OCI-LY7 (cell line): Measurements from ENCODE around the gene PDLIM3. TPM values are rescaled to one million over a fixed set of nuclear protein-coding genes. Genes with fewer than 3 reads are reported as not detected.

Source experiments
- BruUV-seq: library from RNA; stranded (reverse); fragments of 400-500 nt; replicated peaks from 2 replicates; lab custom pipeline; 2021; lab: Mats Ljungman, UMichigan
- CTCF ChIA-PET: fragments of 300-600 bp; sonication (Branson Sonifier 250); formaldehyde crosslinking; loops from one replicate; lab custom pipeline; 2022; ENCODE audit warnings: antibody characterized with exemption; ENCODE audit not compliant: unreplicated experiment; lab: Charles Lee
- POLR2A ChIA-PET: fragments of 300-600 bp; sonication (Branson Sonifier 250); formaldehyde crosslinking; loops from one replicate; lab custom pipeline; 2022; ENCODE audit warnings: antibody characterized with exemption; lab: Charles Lee
- DNase-seq: peaks from one replicate; pipeline ENCODE4 v3.0.0-alpha.2; 2015; ENCODE audit warnings: low spot score
- H2AFZ ChIP-seq: fragments of 200-600 bp; sonication (generic), shearing (Covaris generic); 2 replicates; pipeline ENCODE4 v1.6.1; 2014; ENCODE audit warnings: mild to moderate bottlenecking, antibody characterized with exemption, low read length, moderate library complexity
- H3K27ac ChIP-seq: fragments of 200-600 bp; sonication (generic); 2 replicates; pipeline ENCODE4 v1.5.1; 2014; ENCODE audit warnings: mixed run types, low read depth, mild to moderate bottlenecking, moderate library complexity, low read length, inconsistent platforms; ENCODE audit not compliant: poor library complexity, severe bottlenecking
- H3K36me3 ChIP-seq: fragments of 200-600 bp; sonication (generic); 2 replicates; pipeline ENCODE4 v1.6.1; 2014; ENCODE audit warnings: mild to moderate bottlenecking, antibody characterized with exemption, low read length, moderate library complexity, mixed read lengths; ENCODE audit not compliant: insufficient read depth
- H3K4me1 ChIP-seq: fragments of 200-600 bp; sonication (generic); 2 replicates; pipeline ENCODE4 v1.5.1; 2014; ENCODE audit warnings: mild to moderate bottlenecking, low read length; ENCODE audit not compliant: insufficient read depth, poor library complexity, severe bottlenecking
- H3K4me2 ChIP-seq: fragments of 200-600 bp; sonication (generic); 2 replicates; pipeline ENCODE4 v1.6.1; 2014; ENCODE audit warnings: mild to moderate bottlenecking, low read length
- H3K4me3 ChIP-seq: fragments of 200-600 bp; sonication (generic); 2 replicates; pipeline ENCODE4 v1.5.1; 2014; ENCODE audit warnings: mild to moderate bottlenecking, low read depth, low read length; ENCODE audit not compliant: poor library complexity, severe bottlenecking
- H3K79me2 ChIP-seq: fragments of 200-600 bp; sonication (generic); 2 replicates; pipeline ENCODE4 v1.6.1; 2016; ENCODE audit warnings: low read depth, mild to moderate bottlenecking, low read length, moderate library complexity, mixed read lengths; ENCODE audit not compliant: insufficient read depth
- H3K9me2 ChIP-seq: fragments of 200-600 bp; sonication (generic); 2 replicates; pipeline ENCODE4 v1.6.1; 2016; ENCODE audit warnings: mild to moderate bottlenecking, low read length, mixed read lengths; ENCODE audit not compliant: insufficient read depth
- H3K9me3 ChIP-seq: fragments of 200-600 bp; sonication (generic); 2 replicates; pipeline ENCODE4 v1.6.1; 2014; ENCODE audit warnings: mild to moderate bottlenecking, mixed run types, low read length, mixed read lengths
- H4K20me1 ChIP-seq: fragments of 200-600 bp; sonication (generic); 2 replicates; pipeline ENCODE4 v1.6.1; 2014; ENCODE audit warnings: mild to moderate bottlenecking, antibody characterized with exemption, low read length, moderate library complexity, mixed read lengths; ENCODE audit not compliant: insufficient read depth
- EZH2phosphoT487 ChIP-seq: fragments of 200-600 bp; sonication (generic); IDR thresholded peaks from 2 replicates; pipeline ENCODE4 v1.6.1; 2018; ENCODE audit warnings: low read depth, borderline replicate concordance, mild to moderate bottlenecking, mixed run types, antibody characterized with exemption, low read length, moderate library complexity, mixed read lengths
- intact Hi-C: fragments of 100-400 bp; cut with micrococcal nuclease; formaldehyde crosslinking; loops from one replicate; pipeline ENCODE4 v1.10.0; 2022; ENCODE audit not compliant: unreplicated experiment
- total RNA-seq, 2 experiments: library from RNA; depleted of rRNA in 1 of 2; stranded (reverse); fragments of >200 nt in 1 of 2; shearing (Covaris generic) in 1 of 2; gene quantifications; 2 replicates each; pipeline ENCODE4 v1.2.3, GENCODE V29; 2014 to 2022
- TF ChIP-seq, protein P1 (sequence below): fragments of 200-600 bp; sonication (generic); conservative IDR thresholded peaks from 2 replicates; pipeline ENCODE4 v1.5.1; 2014; ENCODE audit warnings: mild to moderate bottlenecking, antibody characterized with exemption, low read length, moderate library complexity, mixed read lengths

Gene PDLIM3
- total RNA-seq, 2 experiments from 2014 or later = 0.03 TPM; not detected in 1

DNA sequence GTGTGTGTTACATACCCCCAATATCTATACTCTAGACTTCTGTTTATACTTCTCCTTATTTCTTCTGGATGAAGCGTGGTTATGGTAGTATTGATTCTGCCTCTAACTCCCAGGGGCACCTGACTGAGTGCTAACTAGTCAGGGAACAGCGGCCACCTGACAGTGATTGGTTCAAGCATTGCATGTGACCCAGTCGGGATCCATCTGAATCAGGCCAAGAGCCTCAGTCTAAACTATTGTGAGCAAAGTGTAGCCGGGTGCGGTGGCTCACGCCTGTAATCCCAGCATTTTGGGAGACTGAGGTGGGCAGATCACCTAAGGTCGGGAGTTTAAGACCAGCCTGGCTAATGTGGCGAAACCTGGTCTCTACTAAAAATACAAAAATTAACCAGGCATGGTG lies 73.7 kb downstream of the PDLIM3 start:
- ChIA-PET CTCF (no interaction called here), POLR2A (interaction anchor here (0.6 to 1.2 kb wide), 2 partner anchors 37 to 612 kb away, joined by 3 read pairs; no protein-coding TSS in a partner anchor)
- Histone ChIP-seq H3K4me3 (no peak overlapping the region), H3K9me3 (no peaks in the 10 kb centered on the region), H3K9me2 (no peaks in the 10 kb centered on the region), H4K20me1 (no peaks in the 10 kb centered on the region), H3K4me1 (peaks cover 5% of the 10 kb centered on the region), H3K36me3 (no peaks in the 10 kb centered on the region), H2AFZ (no peak overlapping the region), H3K4me2 (no peak overlapping the region), H3K27ac (no peak overlapping the region), H3K79me2 (no peaks in the 10 kb centered on the region)
- DNase-seq = no peak
- BruUV-seq = no TSS peak
- intact Hi-C loops = no loop called here
- TF ChIP-seq, protein P1, sequence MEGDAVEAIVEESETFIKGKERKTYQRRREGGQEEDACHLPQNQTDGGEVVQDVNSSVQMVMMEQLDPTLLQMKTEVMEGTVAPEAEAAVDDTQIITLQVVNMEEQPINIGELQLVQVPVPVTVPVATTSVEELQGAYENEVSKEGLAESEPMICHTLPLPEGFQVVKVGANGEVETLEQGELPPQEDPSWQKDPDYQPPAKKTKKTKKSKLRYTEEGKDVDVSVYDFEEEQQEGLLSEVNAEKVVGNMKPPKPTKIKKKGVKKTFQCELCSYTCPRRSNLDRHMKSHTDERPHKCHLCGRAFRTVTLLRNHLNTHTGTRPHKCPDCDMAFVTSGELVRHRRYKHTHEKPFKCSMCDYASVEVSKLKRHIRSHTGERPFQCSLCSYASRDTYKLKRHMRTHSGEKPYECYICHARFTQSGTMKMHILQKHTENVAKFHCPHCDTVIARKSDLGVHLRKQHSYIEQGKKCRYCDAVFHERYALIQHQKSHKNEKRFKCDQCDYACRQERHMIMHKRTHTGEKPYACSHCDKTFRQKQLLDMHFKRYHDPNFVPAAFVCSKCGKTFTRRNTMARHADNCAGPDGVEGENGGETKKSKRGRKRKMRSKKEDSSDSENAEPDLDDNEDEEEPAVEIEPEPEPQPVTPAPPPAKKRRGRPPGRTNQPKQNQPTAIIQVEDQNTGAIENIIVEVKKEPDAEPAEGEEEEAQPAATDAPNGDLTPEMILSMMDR = no peak
- no peak for TF ChIP-seq EZH2phosphoT487

DNA sequence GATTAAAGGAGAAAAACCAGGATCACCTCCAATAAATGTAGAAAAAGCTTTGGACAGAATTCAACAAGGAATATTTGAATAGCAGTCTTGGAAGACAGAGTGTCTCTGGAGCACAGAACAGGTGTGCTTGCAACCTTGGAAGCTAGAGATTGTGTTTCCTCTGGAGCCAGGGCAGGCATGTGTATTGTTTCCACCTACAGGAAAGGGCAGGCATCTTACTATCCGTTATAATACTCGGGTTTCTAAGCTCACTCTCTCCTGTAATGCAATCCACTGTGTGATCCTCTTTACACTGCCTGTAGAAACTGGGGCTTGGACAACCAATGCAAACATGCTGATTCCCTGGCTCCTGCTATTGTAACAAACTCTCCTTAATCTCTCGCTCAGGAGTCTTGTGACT lies 78.2 kb downstream of the PDLIM3 start:
- POLR2A ChIA-PET = interaction anchor here (1.0 to 1.5 kb wide), 2 partner anchors 9 to 33 kb away, joined by 3 read pairs; no protein-coding TSS in a partner anchor
- DNase-seq = no peak
- no peaks in the 10 kb centered on the region for H3K9me2 ChIP-seq

DNA sequence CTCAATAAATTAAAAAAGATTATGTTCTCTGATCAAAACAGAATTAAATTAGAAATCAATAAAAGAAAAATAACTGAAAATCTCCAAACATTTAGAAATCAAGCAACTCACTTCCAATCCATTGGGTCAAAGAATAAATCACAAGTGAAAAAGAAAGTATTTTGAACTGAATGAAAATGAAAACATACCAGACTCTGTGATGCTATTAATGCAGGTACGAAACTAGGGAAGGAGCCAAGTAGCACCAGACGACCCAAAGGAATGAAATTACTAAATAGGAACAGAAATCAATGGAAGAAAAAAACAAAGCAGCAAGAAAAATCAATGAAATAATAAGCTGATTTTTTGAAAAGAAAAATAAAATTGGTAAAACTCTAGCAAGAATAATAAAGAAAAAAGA lies 79.2 kb downstream of the PDLIM3 start:
- no peaks in the 10 kb centered on the region for H4K20me1 ChIP-seq
- no peaks in the 10 kb centered on the region for H3K79me2 ChIP-seq
- TF ChIP-seq, protein P1 = no peak
- no peak for TF ChIP-seq EZH2phosphoT487
- H3K27ac ChIP-seq = no peak overlapping the region
- H3K36me3 ChIP-seq = no peaks in the 10 kb centered on the region
- H3K9me2 ChIP-seq = no peaks in the 10 kb centered on the region
- no peak for DNase-seq
- no peak overlapping the region for H3K4me2 ChIP-seq
- H3K4me1 ChIP-seq = no peaks in the 10 kb centered on the region
- ChIA-PET CTCF (no interaction called here), POLR2A (no interaction called here)
- no peak overlapping the region for H3K4me3 ChIP-seq
- H3K9me3 ChIP-seq = no peaks in the 10 kb centered on the region
- no peak overlapping the region for H2AFZ ChIP-seq
- intact Hi-C loops = no loop called here
- no TSS peak for BruUV-seq

More for the DNA sequence above, 78.2 kb downstream of the PDLIM3 start:
- H3K79me2 ChIP-seq = no peaks in the 10 kb centered on the region
- no peaks in the 10 kb centered on the region for H3K36me3 ChIP-seq
- no peaks in the 10 kb centered on the region for H3K9me3 ChIP-seq
- intact Hi-C loops = no loop called here
- H3K4me3 ChIP-seq = no peak overlapping the region
- no peak overlapping the region for H2AFZ ChIP-seq
- no peaks in the 10 kb centered on the region for H4K20me1 ChIP-seq
- no peak for TF ChIP-seq EZH2phosphoT487
- TF ChIP-seq, protein P1 = no peak
- CTCF ChIA-PET = no interaction called here
- H3K4me1 ChIP-seq = no peaks in the 10 kb centered on the region
- no peak overlapping the region for H3K4me2 ChIP-seq
- BruUV-seq = no TSS peak
- no peak overlapping the region for H3K27ac ChIP-seq
